Adrenal gland (tissue), 5 donors: Measurements from ENCODE around the gene PAPOLB.

Source experiments
- CTCF ChIP-seq, 6 experiments: fragments of 450-650 bp in 4 of 6; fragments of 200-600 bp in 2 of 6; sonication (generic) in 1 of 6; IDR thresholded peaks; 1 replicate in 5 of 6; 2 replicates in 1 of 6; pipeline versions ENCODE4 v1.5.1 to v1.8.0; 2016 to 2021; ENCODE audit warnings: antibody characterized with exemption in 6 of 6, mild to moderate bottlenecking in 2 of 6, moderate library complexity in 1 of 6
- POLR2A ChIP-seq, 2 donors: fragments of 450-650 bp; IDR thresholded peaks; one replicate each; pipeline ENCODE4 v1.6.1; 2017; ENCODE audit warnings: antibody characterized with exemption in 2 of 2, mild to moderate bottlenecking in 2 of 2, moderate library complexity in 1 of 2
- donor health status: DM: no; HTN: no; CAD: no.

GRCh38 chr7:4822677-4823076 is 39.2 kb downstream of the PAPOLB start:
- TF ChIP-seq POLR2A (IDR thresholded peaks at IDR 0.05) = no peak
- no peak for TF ChIP-seq CTCF (IDR thresholded peaks at IDR 0.05)
